B cell (primary cell): ENCODE data around the gene GIGYF2. TPM values are rescaled to one million over a fixed set of nuclear protein-coding genes. Genes with fewer than 3 reads are reported as not detected.

Experiments used
- ATAC-seq: fragments of 200-7000 bp; cut with Tn5 transposase; one replicate; pipeline ENCODE4 v1.10.0; 2021; ENCODE audit warnings: low read depth, mild to moderate bottlenecking, moderate number of reproducible peaks, moderate library complexity
- CTCF ChIA-PET: fragments of 350-600 bp; sonication (Branson Sonifier 250); formaldehyde crosslinking; loops from one replicate; lab custom pipeline; 2021; ENCODE audit warnings: antibody characterized with exemption, inconsistent platforms; lab: Charles Lee
- POLR2A ChIA-PET: fragments of 350-600 bp; sonication (Branson Sonifier 250); formaldehyde crosslinking; loops from one replicate; lab custom pipeline; 2021; ENCODE audit warnings: antibody characterized with exemption; lab: Charles Lee
- DNase-seq: peaks from one replicate; pipeline ENCODE4 v3.0.0; 2013
- H2AFZ ChIP-seq: 2 replicates; pipeline ENCODE4 v1.6.1; 2012; ENCODE audit warnings: mild to moderate bottlenecking, low read depth, low read length; ENCODE audit not compliant: insufficient read depth, poor library complexity, severe bottlenecking
- H3K27ac ChIP-seq, 2 donors: 1 replicate in 1 of 2; 2 replicates in 1 of 2; pipeline ENCODE4 v1.5.1; 2012 to 2013; ENCODE audit warnings: low read length in 2 of 2, mild to moderate bottlenecking in 2 of 2, moderate library complexity in 1 of 2
- H3K27me3 ChIP-seq, 4 experiments: fragments of 200-600 bp in 1 of 4; sonication (generic) in 1 of 4; replicated peaks in 1 of 4; 1 replicate in 2 of 4; 2 replicates in 2 of 4; pipeline versions ENCODE4 v1.6.1 to v1.7.0; 2013 to 2016; ENCODE audit warnings: low read length in 3 of 4, mild to moderate bottlenecking in 2 of 4, mixed read lengths in 1 of 4, moderate library complexity in 1 of 4; ENCODE audit not compliant: insufficient read depth in 4 of 4, control insufficient read depth in 3 of 4; ENCODE audit errors: control extremely low read depth in 1 of 4
- H3K36me3 ChIP-seq, 2 experiments: replicated peaks in 1 of 2; 1 replicate in 1 of 2; 2 replicates in 1 of 2; pipeline versions ENCODE4 v1.6.1 to v1.7.1; 2013; ENCODE audit warnings: low read length in 1 of 2; ENCODE audit not compliant: insufficient read depth in 2 of 2, control insufficient read depth in 1 of 2; ENCODE audit errors: control extremely low read depth in 1 of 2, extremely low read depth in 1 of 2
- H3K4me1 ChIP-seq, 2 donors: fragments of 200-600 bp in 1 of 2; sonication (generic) in 1 of 2; 1 replicate in 1 of 2; 2 replicates in 1 of 2; pipeline versions ENCODE4 v1.5.1 to v1.6.1; 2013 to 2017; ENCODE audit warnings: low read length in 2 of 2; ENCODE audit not compliant: control insufficient read depth in 2 of 2, insufficient read depth in 2 of 2
- H3K4me2 ChIP-seq: replicated peaks from 2 replicates; pipeline ENCODE3; 2012; ENCODE audit warnings: mild to moderate bottlenecking, low read depth, low read length; ENCODE audit not compliant: poor library complexity, severe bottlenecking
- H3K4me3 ChIP-seq, 5 experiments: fragments of 200-600 bp in 1 of 5; sonication (generic) in 1 of 5; 1 replicate in 3 of 5; 2 replicates in 2 of 5; pipeline versions ENCODE4 v1.5.1 to v1.7.0; 2011 to 2016; ENCODE audit warnings: low read length in 4 of 5, mild to moderate bottlenecking in 4 of 5, low read depth in 2 of 5, control low read depth in 1 of 5, moderate library complexity in 1 of 5; ENCODE audit not compliant: insufficient read depth in 1 of 5; ENCODE audit errors: control extremely low read depth in 1 of 5, extremely low read depth in 1 of 5
- H3K79me2 ChIP-seq: fragments of 200-600 bp; sonication (generic); one replicate; pipeline ENCODE4 v1.6.0; 2016; ENCODE audit warnings: low read length; ENCODE audit not compliant: control insufficient read depth, insufficient read depth
- H3K9ac ChIP-seq: fragments of 200-600 bp; sonication (generic); 2 replicates; pipeline ENCODE4 v1.6.1; 2017; ENCODE audit warnings: mild to moderate bottlenecking, low read length, moderate library complexity
- H3K9me3 ChIP-seq, 3 donors: one replicate each; pipeline versions ENCODE4 v1.6.1 to v1.7.1; 2013; ENCODE audit warnings: low read length in 2 of 3; ENCODE audit not compliant: control insufficient read depth in 2 of 3, insufficient read depth in 1 of 3; ENCODE audit errors: control extremely low read depth in 1 of 3
- H4K20me1 ChIP-seq: 2 replicates; pipeline ENCODE4 v1.6.0; 2012; ENCODE audit warnings: mild to moderate bottlenecking, low read length; ENCODE audit not compliant: insufficient read depth, control insufficient read depth, poor library complexity, severe bottlenecking
- H3K27ac Mint-ChIP-seq: one replicate; pipeline ENCODE4 v1.8.0; 2021; ENCODE audit warnings: mixed read lengths
- H3K27me3 Mint-ChIP-seq: one replicate; pipeline ENCODE4 v1.8.0; 2021; ENCODE audit warnings: mixed read lengths
- H3K4me1 Mint-ChIP-seq: one replicate; pipeline ENCODE4 v1.8.0; 2021; ENCODE audit warnings: mixed read lengths
- H3K4me3 Mint-ChIP-seq: one replicate; pipeline ENCODE4 v1.8.0; 2021; ENCODE audit warnings: mixed read lengths
- H3K9me3 Mint-ChIP-seq: one replicate; pipeline ENCODE4 v1.8.0; 2022; ENCODE audit warnings: mixed read lengths; ENCODE audit not compliant: insufficient read depth
- EZH2 ChIP-seq: IDR thresholded peaks from 2 replicates; pipeline ENCODE4 v1.6.1; 2012; ENCODE audit warnings: borderline replicate concordance, low read depth, mild to moderate bottlenecking, moderate library complexity, low read length; ENCODE audit not compliant: insufficient read depth, poor library complexity, severe bottlenecking
- WGBS: methylation state at CpG from one replicate; pipeline ENCODE4 v1.1.5; 2013; ENCODE audit warnings: missing lambda C conversion rate; ENCODE audit not compliant: insufficient coverage; 5-methylcytosine and 5-hydroxymethylcytosine counted together
- intact Hi-C: fragments of 100-400 bp; cut with micrococcal nuclease; formaldehyde crosslinking; loops from one replicate; pipeline ENCODE4 v1.10.0; 2022
- polyA plus RNA-seq: library from polyadenylated mRNA; depleted of rRNA; stranded (reverse); fragments of >200 nt; gene quantifications from 2 replicates; pipeline ENCODE4 v1.2.3, GENCODE V29; 2012
- total RNA-seq, 2 donors: library from RNA; stranded (reverse); fragments of 120-200 nt in 1 of 2; gene quantifications; 1 replicate in 1 of 2; 2 replicates in 1 of 2; pipeline versions ENCODE4 v1.2.3 to v1.2.4, GENCODE V29; 2013 to 2022
- TF ChIP-seq, protein P1 (sequence below): fragments of 200-600 bp; IDR thresholded peaks from one replicate; pipeline ENCODE4 v1.8.0; 2022; ENCODE audit warnings: antibody characterized with exemption, mild to moderate bottlenecking

The GIGYF2 gene
- total and polyA plus RNA-seq, 2 donors (not counting 1 experiment from before 2014, with no cell fraction given) = 7.2 to 108 TPM

- Histone ChIP-seq H3K4me3 (no peak overlapping the region), H3K36me3 (no peaks in the 10 kb centered on the region), H3K27ac (no peak overlapping the region), H3K27me3 (peaks cover 0 to 10% (median 0%) of the 10 kb centered on the region in 4 experiments), H3K9me3 (no peaks in the 10 kb centered on the region), H3K4me1 (no peaks in the 10 kb centered on the region), H4K20me1 (no peaks in the 10 kb centered on the region), H3K79me2 (no peaks in the 10 kb centered on the region), H3K9ac (no peak overlapping the region), H2AFZ (no peak overlapping the region), H3K4me2 (no peak overlapping the region)
- DNase-seq (no peak), ATAC-seq (no peak)
- H3K27ac Mint-ChIP-seq = no peak overlapping the region
- no peaks in the 10 kb centered on the region for H3K9me3 Mint-ChIP-seq
- no peaks in the 10 kb centered on the region for H3K4me1 Mint-ChIP-seq
- no peak overlapping the region for H3K4me3 Mint-ChIP-seq
- 93% methylated on average over 11 of the region's 11 CpGs for WGBS
- ChIA-PET CTCF (no interaction called here), POLR2A (no interaction called here)
- TF ChIP-seq, protein P1, sequence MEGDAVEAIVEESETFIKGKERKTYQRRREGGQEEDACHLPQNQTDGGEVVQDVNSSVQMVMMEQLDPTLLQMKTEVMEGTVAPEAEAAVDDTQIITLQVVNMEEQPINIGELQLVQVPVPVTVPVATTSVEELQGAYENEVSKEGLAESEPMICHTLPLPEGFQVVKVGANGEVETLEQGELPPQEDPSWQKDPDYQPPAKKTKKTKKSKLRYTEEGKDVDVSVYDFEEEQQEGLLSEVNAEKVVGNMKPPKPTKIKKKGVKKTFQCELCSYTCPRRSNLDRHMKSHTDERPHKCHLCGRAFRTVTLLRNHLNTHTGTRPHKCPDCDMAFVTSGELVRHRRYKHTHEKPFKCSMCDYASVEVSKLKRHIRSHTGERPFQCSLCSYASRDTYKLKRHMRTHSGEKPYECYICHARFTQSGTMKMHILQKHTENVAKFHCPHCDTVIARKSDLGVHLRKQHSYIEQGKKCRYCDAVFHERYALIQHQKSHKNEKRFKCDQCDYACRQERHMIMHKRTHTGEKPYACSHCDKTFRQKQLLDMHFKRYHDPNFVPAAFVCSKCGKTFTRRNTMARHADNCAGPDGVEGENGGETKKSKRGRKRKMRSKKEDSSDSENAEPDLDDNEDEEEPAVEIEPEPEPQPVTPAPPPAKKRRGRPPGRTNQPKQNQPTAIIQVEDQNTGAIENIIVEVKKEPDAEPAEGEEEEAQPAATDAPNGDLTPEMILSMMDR = no peak
- no peak for TF ChIP-seq EZH2
- H3K27me3 Mint-ChIP-seq = peaks cover 29% of the 10 kb centered on the region
- intact Hi-C loops = no loop called here
Observed at GRCh38 chr2:232890536-232890895, 193.4 kb downstream of the GIGYF2 start.

GRCh38 chr2:232890896-232891601 is 193.9 kb downstream of the GIGYF2 start:
- CTCF ChIA-PET = no interaction called here
- ATAC-seq (no peak), DNase-seq (no peak)
- H4K20me1 ChIP-seq = no peaks in the 10 kb centered on the region
- no peaks in the 10 kb centered on the region for H3K4me1 ChIP-seq
- TF ChIP-seq, protein P1 = no peak
- TF ChIP-seq EZH2 = no peak
- peak overlapping the region; percentile 1 for H2AFZ ChIP-seq
- H3K9ac ChIP-seq = no peak overlapping the region
- H3K9me3 ChIP-seq = no peaks in the 10 kb centered on the region
- intact Hi-C loops = no loop called here
- H3K4me3 ChIP-seq = no peak overlapping the region
- no peak overlapping the region for H3K4me3 Mint-ChIP-seq
- no peaks in the 10 kb centered on the region for H3K4me1 Mint-ChIP-seq
- peaks cover 28% of the 10 kb centered on the region for H3K27me3 Mint-ChIP-seq
- POLR2A ChIA-PET = no interaction called here
- no peaks in the 10 kb centered on the region for H3K79me2 ChIP-seq
- H3K4me2 ChIP-seq = no peak overlapping the region
- no peak overlapping the region for H3K27ac Mint-ChIP-seq
- H3K9me3 Mint-ChIP-seq = no peaks in the 10 kb centered on the region
- no peak overlapping the region for H3K27ac ChIP-seq
- peaks cover 0 to 10% (median 0%) of the 10 kb centered on the region in 4 experiments for H3K27me3 ChIP-seq
- H3K36me3 ChIP-seq = no peaks in the 10 kb centered on the region
- 30% methylated on average over 17 of the region's 23 CpGs for whole genome bisulfite sequencing
